ENCODE measurements around the gene TRIP6.

TRIP6 gene

GRCh38 chr7:100892364-100893317 lies 25.5 kb downstream of the TRIP6 start:
- Histone ChIP-seq H3K4me2 (no peak overlapping the region), H3K27me3 (ENCODE audit: insufficient read depth, low read depth) (peaks cover 61% of the 10 kb centered on the region), H3K36me3 (ENCODE audit: insufficient read depth) (peaks cover 4% of the 10 kb centered on the region; the same call in 1 of the 2 replicates), H3K4me1 (ENCODE audit: low read depth, poor library complexity, severe bottlenecking) (peaks cover 4% of the 10 kb centered on the region), H3K9ac (no peak overlapping the region), H2AFZ (ENCODE audit: low read depth) (no peak overlapping the region), H3K4me3 (IDR thresholded peaks at IDR 0.05; ENCODE audit: insufficient read depth, low read depth, low read length) (no peak overlapping the region), H4K20me1 (ENCODE audit: insufficient read depth) (no peaks in the 10 kb centered on the region), H3K79me2 (ENCODE audit: insufficient read depth, low read depth) (no peaks in the 10 kb centered on the region), H3K27ac (no peak overlapping the region)
- TF ChIP-seq, protein P1, sequence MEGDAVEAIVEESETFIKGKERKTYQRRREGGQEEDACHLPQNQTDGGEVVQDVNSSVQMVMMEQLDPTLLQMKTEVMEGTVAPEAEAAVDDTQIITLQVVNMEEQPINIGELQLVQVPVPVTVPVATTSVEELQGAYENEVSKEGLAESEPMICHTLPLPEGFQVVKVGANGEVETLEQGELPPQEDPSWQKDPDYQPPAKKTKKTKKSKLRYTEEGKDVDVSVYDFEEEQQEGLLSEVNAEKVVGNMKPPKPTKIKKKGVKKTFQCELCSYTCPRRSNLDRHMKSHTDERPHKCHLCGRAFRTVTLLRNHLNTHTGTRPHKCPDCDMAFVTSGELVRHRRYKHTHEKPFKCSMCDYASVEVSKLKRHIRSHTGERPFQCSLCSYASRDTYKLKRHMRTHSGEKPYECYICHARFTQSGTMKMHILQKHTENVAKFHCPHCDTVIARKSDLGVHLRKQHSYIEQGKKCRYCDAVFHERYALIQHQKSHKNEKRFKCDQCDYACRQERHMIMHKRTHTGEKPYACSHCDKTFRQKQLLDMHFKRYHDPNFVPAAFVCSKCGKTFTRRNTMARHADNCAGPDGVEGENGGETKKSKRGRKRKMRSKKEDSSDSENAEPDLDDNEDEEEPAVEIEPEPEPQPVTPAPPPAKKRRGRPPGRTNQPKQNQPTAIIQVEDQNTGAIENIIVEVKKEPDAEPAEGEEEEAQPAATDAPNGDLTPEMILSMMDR (conservative IDR thresholded peaks at IDR 0.05; ENCODE audit: low read depth, low read length) = no peak

DNA sequence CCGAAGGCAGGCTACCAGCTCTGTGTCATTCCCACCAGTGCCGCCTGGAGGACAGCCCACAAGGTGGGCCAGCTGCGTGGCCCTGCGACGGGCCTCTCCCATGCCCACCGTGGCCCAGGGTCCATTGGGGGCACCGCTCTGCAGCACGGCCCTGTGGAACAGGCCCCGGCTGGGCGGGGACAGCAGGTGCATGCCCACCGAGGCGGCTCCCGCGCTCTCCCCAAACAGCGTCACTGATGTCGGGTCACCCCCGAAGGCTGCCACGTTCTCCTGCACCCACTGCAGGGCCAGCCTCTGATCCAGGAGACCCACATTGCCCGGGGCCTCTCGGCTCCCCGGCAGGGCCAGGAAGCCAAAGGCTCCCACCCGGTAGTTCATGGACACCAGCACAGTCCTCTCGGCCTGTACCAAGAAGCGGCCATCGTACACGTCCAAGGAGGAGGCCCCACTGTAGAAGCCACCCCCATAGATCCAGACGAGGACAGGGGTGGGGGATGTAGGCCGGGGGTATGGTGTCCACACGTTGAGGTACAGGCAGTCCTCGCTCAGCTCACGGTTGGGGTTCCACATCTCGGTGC lies 26.2 kb downstream of the TRIP6 start:
- H4K20me1 ChIP-seq (ENCODE audit: insufficient read depth) = no peaks in the 10 kb centered on the region
- H3K4me2 ChIP-seq = no peak overlapping the region
- peaks cover 2% of the 10 kb centered on the region; the same call in 1 of the 2 replicates for H3K36me3 ChIP-seq (ENCODE audit: insufficient read depth)
- H2AFZ ChIP-seq (ENCODE audit: low read depth) = no peak overlapping the region
- peaks cover 4% of the 10 kb centered on the region for H3K4me1 ChIP-seq (ENCODE audit: low read depth, poor library complexity, severe bottlenecking)
- no peak overlapping the region for H3K9ac ChIP-seq
- no peak overlapping the region for H3K4me3 ChIP-seq (IDR thresholded peaks at IDR 0.05; ENCODE audit: insufficient read depth, low read depth, low read length)
- no peaks in the 10 kb centered on the region for H3K79me2 ChIP-seq (ENCODE audit: insufficient read depth, low read depth)
- H3K27ac ChIP-seq = no peak overlapping the region
- TF ChIP-seq, protein P1 (conservative IDR thresholded peaks at IDR 0.05; ENCODE audit: low read depth, low read length) = no peak
- peaks cover 61% of the 10 kb centered on the region for H3K27me3 ChIP-seq (ENCODE audit: insufficient read depth, low read depth)

- Histone ChIP-seq H2AFZ (ENCODE audit: low read depth) (no peak overlapping the region), H4K20me1 (ENCODE audit: insufficient read depth) (no peaks in the 10 kb centered on the region), H3K27ac (no peak overlapping the region), H3K4me3 (IDR thresholded peaks at IDR 0.05; ENCODE audit: insufficient read depth, low read depth, low read length) (no peak overlapping the region), H3K4me1 (ENCODE audit: low read depth, poor library complexity, severe bottlenecking) (peaks cover 4% of the 10 kb centered on the region), H3K36me3 (ENCODE audit: insufficient read depth) (no peaks in the 10 kb centered on the region), H3K4me2 (no peak overlapping the region; the same call in 1 of the 2 replicates), H3K79me2 (ENCODE audit: insufficient read depth, low read depth) (no peaks in the 10 kb centered on the region), H3K27me3 (ENCODE audit: insufficient read depth, low read depth) (peaks cover 61% of the 10 kb centered on the region), H3K9ac (no peak overlapping the region)
- TF ChIP-seq, protein P1 (conservative IDR thresholded peaks at IDR 0.05; ENCODE audit: low read depth, low read length) = no peak
Measured at GRCh38 chr7:100893910-100894721, 26.9 kb downstream of the TRIP6 start.

DNA sequence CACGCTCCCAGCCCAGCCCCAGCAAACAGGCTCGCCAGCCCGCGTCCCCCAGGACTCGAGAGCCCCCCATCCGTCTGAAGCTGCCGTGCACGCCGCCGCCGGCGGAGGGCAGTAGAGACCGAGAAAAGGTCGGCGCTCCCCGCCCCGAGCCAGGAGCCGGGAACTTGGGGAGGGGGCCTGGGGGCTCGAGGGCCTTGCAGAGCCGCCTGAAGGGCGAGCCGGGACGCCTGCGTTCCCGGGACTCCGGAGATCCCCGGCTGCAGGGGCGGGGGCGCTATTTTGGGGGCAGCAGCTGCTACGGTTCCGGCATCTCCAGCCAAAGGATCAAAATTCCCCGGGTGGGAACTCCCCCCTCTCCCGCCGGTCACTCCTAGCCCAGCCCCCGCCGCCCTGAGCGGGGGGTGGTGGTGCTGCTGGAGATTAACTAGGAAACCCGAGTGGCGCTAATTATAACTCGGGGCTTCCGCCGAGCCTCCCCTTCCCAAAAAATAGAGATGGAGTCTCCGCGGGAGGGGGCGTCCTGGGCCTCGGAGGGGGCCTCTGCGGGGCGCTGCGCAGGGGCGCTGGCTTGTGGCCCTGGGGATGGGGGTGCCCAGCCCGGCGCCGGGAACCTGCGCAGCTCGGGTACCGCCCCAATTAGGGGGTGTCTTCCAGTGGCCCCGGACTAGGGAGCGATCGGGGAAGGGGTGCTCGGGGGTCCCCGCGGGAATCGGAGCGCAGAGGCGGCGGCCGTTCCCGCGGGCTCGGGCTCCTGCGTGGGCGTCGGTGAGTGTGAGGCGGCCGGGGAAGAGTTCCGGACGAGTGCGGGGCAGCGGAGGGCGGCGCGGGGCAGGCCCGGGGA lies 27.9 kb downstream of the TRIP6 start:
- Histone ChIP-seq H3K79me2 (ENCODE audit: insufficient read depth, low read depth) (no peaks in the 10 kb centered on the region), H3K4me1 (ENCODE audit: low read depth, poor library complexity, severe bottlenecking) (peaks cover 5% of the 10 kb centered on the region), H3K9ac (no peak overlapping the region), H4K20me1 (ENCODE audit: insufficient read depth) (no peaks in the 10 kb centered on the region), H3K4me2 (peak overlapping the region; percentile 88), H3K27me3 (ENCODE audit: insufficient read depth, low read depth) (peaks cover 61% of the 10 kb centered on the region), H3K27ac (no peak overlapping the region), H3K4me3 (IDR thresholded peaks at IDR 0.05; ENCODE audit: insufficient read depth, low read depth, low read length) (no peak overlapping the region), H2AFZ (ENCODE audit: low read depth) (peak overlapping the region; percentile 64), H3K36me3 (ENCODE audit: insufficient read depth) (no peaks in the 10 kb centered on the region)
- TF ChIP-seq, protein P1 (conservative IDR thresholded peaks at IDR 0.05; ENCODE audit: low read depth, low read length) = peak; percentile 85
